Testis (tissue), 5 donors: ENCODE data around the gene GSTT4. TPM values are rescaled to one million over a fixed set of nuclear protein-coding genes. Genes with fewer than 3 reads are reported as not detected.

Experiments used
- DNase-seq: peaks from one replicate; pipeline ENCODE4 v3.0.0-alpha.2; 2019
- H3K27ac ChIP-seq, 2 donors: fragments of 200-600 bp; sonication (generic); one replicate each; pipeline ENCODE4 v1.5.1; 2019
- H3K27me3 ChIP-seq: fragments of 200-600 bp; sonication (generic); one replicate; pipeline ENCODE4 v1.5.1; 2019
- H3K36me3 ChIP-seq: fragments of 200-600 bp; sonication (generic); one replicate; pipeline ENCODE4 v1.5.1; 2017; ENCODE audit warnings: low read depth; ENCODE audit errors: missing control alignments
- H3K4me1 ChIP-seq: fragments of 200-600 bp; sonication (generic); one replicate; pipeline ENCODE4 v1.5.1; 2019
- H3K4me3 ChIP-seq, 2 donors: fragments of 200-600 bp; sonication (generic); one replicate each; pipeline ENCODE4 v1.5.1; 2017 to 2019
- H3K9me3 ChIP-seq: fragments of 200-600 bp; sonication (generic); one replicate; pipeline ENCODE4 v1.5.1; 2017
- CTCF ChIP-seq, 3 experiments: fragments of 450-650 bp in 2 of 3; fragments of 200-600 bp in 1 of 3; sonication (generic) in 1 of 3; IDR thresholded peaks; one replicate each; pipeline ENCODE4 v1.5.1; 2016 to 2019; ENCODE audit warnings: antibody characterized with exemption in 3 of 3, mild to moderate bottlenecking in 2 of 3, moderate library complexity in 1 of 3
- POLR2A ChIP-seq: fragments of 450-650 bp; IDR thresholded peaks from one replicate; pipeline ENCODE4 v1.6.1; 2017; ENCODE audit warnings: antibody characterized with exemption, mild to moderate bottlenecking, moderate library complexity
- whole genome bisulfite sequencing, 2 donors: methylation state at CpG; one replicate each; pipeline ENCODE4 v1.1.5; 2018; 5-methylcytosine and 5-hydroxymethylcytosine counted together
- intact Hi-C: fragments of 100-400 bp; cut with DNase I; formaldehyde crosslinking; loops from one replicate; pipeline ENCODE4 v1.15.1; 2023; ENCODE audit warnings: low total_unique reads
- long read RNA-seq, 2 donors: transcript quantifications; one replicate each; lab custom pipeline, GENCODE V29; 2026
- polyA plus RNA-seq: library from polyadenylated mRNA; stranded (reverse); fragments of 350-450 nt; fragmentation: Illumina TruSeq; extraction: RNeasy Lipid Tissue Mini Kit (QIAGEN cat#74804); gene quantifications from one replicate; pipeline ENCODE4 v1.2.3, GENCODE V29; 2014; ENCODE audit warnings: low read depth, low replicate concordance; ENCODE audit not compliant: insufficient read depth
- total RNA-seq, 2 donors: library from RNA; depleted of rRNA; stranded (reverse); fragments of >200 nt; gene quantifications; one replicate each; pipeline ENCODE4 v1.2.3, GENCODE V29; 2016

The GSTT4 gene
- total RNA-seq, result 1 to 10 TPM; 3.0 to 7.6 TPM
- polyA plus RNA-seq, result 22.8 TPM
- long read RNA-seq, donor 1, result 0 reads
- long read RNA-seq, donor 2, result 0 reads

GRCh38 chr22:24005201-24005600 is at the start of gene GSTT4:
TSS of gene GSTT4 (minus strand) at chr22:24005453. CDS start at chr22:24005356, 97 bp downstream.
- TF ChIP-seq POLR2A (no peak), CTCF (IDR thresholded peaks at IDR 0.05) (no peak)
- intact Hi-C loops, result no loop called here
- H3K27me3 ChIP-seq, result no peaks in the 10 kb centered on the region
- H3K4me1 ChIP-seq, result peaks cover 4% of the 10 kb centered on the region
- H3K4me3 ChIP-seq, result no peak within 1 kb of the TSS
- H3K9me3 ChIP-seq, result no peaks in the 10 kb centered on the region
- DNase-seq, result no peak
- 55 to 72% methylated on average over 6 of the region's 6 CpGs for WGBS, 2 donors
- H3K27ac ChIP-seq, result no peak within 1 kb of the TSS
- H3K36me3 ChIP-seq, result no peaks in the 10 kb centered on the region

GRCh38 chr22:24054356-24054755 is 49.1 kb upstream of the GSTT4 start:
- Histone ChIP-seq H3K4me3 (no peak overlapping the region), H3K4me1 (no peaks in the 10 kb centered on the region), H3K9me3 (no peaks in the 10 kb centered on the region), H3K27me3 (no peaks in the 10 kb centered on the region), H3K27ac (no peak overlapping the region), H3K36me3 (no peaks in the 10 kb centered on the region)
- intact Hi-C loops, result no loop called here
- no peak for DNase-seq
- 84 to 100% methylated on average over 3 of the region's 3 CpGs for WGBS, 2 donors
- no peak for TF ChIP-seq CTCF (IDR thresholded peaks at IDR 0.05)
- no peak for TF ChIP-seq POLR2A

GRCh38 chr22:24053481-24054226 is 48.4 kb upstream of the GSTT4 start:
- H3K4me1 ChIP-seq, result no peaks in the 10 kb centered on the region
- H3K36me3 ChIP-seq, result no peaks in the 10 kb centered on the region
- no peaks in the 10 kb centered on the region for H3K27me3 ChIP-seq
- intact Hi-C loops, result no loop called here
- no peak for DNase-seq
- H3K9me3 ChIP-seq, result no peaks in the 10 kb centered on the region
- 82 to 95% methylated on average over 10 of the region's 10 CpGs for WGBS, 2 donors
- H3K4me3 ChIP-seq, result no peak overlapping the region
- no peak overlapping the region for H3K27ac ChIP-seq
- TF ChIP-seq CTCF (IDR thresholded peaks at IDR 0.05), result no peak
- TF ChIP-seq POLR2A, result no peak

- Histone ChIP-seq H3K4me1 (no peaks in the 10 kb centered on the region), H3K27ac (no peak overlapping the region), H3K36me3 (no peaks in the 10 kb centered on the region), H3K4me3 (no peak overlapping the region), H3K9me3 (no peaks in the 10 kb centered on the region), H3K27me3 (no peaks in the 10 kb centered on the region)
- 70 to 77% methylated on average over 4 of the region's 4 CpGs for WGBS, 2 donors
- TF ChIP-seq POLR2A (no peak), CTCF (IDR thresholded peaks at IDR 0.05) (no peak)
- no peak for DNase-seq
- intact Hi-C loops, result no loop called here
These were observed 46.3 kb upstream of the GSTT4 start for GRCh38 chr22:24051568-24051967.

GRCh38 chr22:24051028-24051427 is 45.8 kb upstream of the GSTT4 start:
- no peak overlapping the region for H3K4me3 ChIP-seq
- H3K27me3 ChIP-seq, result no peaks in the 10 kb centered on the region
- WGBS, 2 donors, result 91 to 97% methylated on average over 5 of the region's 5 CpGs
- intact Hi-C loops, result no loop called here
- DNase-seq, result no peak
- no peaks in the 10 kb centered on the region for H3K4me1 ChIP-seq
- no peak overlapping the region for H3K27ac ChIP-seq
- no peaks in the 10 kb centered on the region for H3K36me3 ChIP-seq
- TF ChIP-seq POLR2A, result no peak
- TF ChIP-seq CTCF (IDR thresholded peaks at IDR 0.05), result no peak
- H3K9me3 ChIP-seq, result no peaks in the 10 kb centered on the region
